Retina (tissue), 1 donor: ENCODE data around the gene FUT7.

Source experiments
- DNase-seq: peaks from one replicate; pipeline ENCODE4 v3.0.0-alpha.2; 2016

The FUT7 gene

GRCh38 chr9:137031904-137032640, at the start of gene FUT7:
Gene FUT7, minus strand, starts transcription at chr9:137032088. Its CDS starts 97 bp downstream, at chr9:137031991.
- DNase-seq = no peak

DNA sequence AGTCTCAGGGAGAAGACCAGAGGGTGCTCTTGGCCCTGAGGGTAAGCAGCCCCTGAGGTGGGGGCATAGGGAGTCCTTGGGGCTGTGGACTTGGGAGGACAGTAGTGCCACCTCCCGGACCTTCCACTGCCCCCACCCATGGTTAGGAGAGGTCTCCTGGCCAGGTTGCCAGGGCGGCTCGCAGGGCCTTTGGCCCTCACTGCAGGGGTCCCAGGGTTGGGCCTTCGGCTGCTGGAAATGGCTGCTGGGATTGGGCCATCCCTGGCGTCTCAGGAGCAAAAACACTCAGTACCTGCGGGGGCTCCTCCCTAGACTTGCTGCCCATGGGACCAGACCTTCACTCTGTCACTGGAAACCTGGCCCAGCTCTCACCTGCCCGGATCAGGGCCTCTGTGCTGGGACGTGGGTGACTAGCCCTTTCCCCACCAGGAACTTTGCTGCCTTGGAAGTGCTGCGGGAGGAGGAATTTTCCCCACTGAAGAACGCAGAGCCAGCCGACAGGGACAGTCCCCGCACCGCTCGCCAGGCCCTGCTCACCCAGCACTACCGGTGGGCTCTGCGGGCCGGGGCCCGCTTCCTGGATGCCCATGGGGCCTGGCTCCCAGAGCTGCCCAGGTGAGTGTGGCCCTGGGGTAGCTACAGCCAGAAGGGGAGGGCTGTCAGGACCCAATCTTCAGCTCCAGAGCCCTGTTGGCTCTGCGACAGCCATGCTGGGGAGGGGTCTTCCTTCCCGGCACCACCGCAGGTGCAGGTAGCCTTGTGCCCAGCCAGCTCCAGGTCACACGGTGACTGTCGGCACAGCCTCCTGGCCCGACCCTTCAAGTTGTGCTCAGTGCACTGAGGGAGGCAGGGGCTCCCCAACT, 48.6 kb upstream of the FUT7 start:
- DNase-seq = no peak

DNA sequence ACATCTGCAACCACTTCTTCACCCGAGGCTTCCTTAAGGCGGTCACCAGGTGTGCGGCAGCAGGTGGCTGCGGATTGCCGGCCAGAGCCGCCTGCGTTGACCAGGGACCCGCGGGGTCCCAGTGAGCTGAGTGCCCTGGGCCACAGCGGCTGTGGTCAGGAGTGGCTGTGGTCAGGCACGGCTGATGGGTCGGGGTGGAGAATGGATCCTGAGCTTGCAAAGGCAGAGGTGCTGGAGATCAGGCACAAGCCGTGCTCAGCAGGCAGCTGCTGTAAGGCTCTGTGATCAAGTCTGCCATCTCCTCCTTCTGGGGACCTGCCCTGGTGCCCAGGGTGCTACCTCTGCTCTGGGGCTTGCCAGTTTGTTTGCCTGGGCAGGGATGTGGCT, 47.5 kb upstream of the FUT7 start:
- DNase-seq = no peak

- peak; percentile 28 for DNase-seq
These were observed 47.0 kb upstream of the FUT7 start for GRCh38 chr9:137078701-137079400.

GRCh38 chr9:137077758-137078693, 46.1 kb upstream of the FUT7 start:
- DNase-seq = no peak

DNA sequence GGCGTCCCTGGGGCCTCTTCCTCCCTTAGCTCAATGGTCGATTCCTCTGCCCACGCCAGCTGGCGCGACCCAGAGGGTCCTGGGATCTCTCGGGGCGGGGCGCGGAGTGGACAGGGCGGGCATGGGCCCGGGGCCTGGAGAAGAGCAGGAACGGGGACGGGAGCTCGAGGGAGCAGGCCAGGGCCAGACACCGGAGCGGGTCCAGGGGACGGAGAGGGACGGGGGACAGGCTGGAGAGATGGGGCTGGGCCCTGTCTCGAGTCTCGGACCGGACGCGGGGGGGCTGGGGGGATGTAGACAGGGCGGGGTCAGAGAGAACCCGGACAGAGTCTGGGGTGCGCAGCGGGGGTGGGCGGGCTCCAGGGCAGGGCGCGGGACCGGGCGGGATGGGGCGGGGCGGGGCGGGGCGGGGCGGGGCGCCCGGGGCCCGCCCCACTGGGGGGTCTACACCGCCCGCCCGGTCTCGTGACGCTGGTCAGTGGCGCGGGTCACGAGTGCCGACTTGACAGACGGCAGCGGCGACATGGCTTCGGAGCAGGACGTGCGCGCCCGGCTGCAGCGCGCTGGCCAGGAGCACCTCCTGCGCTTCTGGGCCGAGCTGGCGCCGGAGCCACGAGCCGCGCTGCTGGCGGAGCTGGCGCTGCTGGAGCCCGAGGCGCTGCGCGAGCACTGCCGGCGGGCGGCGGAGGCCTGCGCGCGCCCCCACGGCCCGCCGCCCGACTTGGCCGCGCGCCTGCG, 45.3 kb upstream of the FUT7 start, which contains the start of gene UAP1L1:
UAP1L1 (plus strand) TSS at position 508 of the 738 bp plus-strand sequence; CDS start at position 524, 16 bp downstream.
- no peak for DNase-seq

- DNase-seq = no peak
These were observed 44.7 kb upstream of the FUT7 start for GRCh38 chr9:137076636-137077009.

GRCh38 chr9:137075275-137075775, 43.4 kb upstream of the FUT7 start:
- DNase-seq = no peak

DNA sequence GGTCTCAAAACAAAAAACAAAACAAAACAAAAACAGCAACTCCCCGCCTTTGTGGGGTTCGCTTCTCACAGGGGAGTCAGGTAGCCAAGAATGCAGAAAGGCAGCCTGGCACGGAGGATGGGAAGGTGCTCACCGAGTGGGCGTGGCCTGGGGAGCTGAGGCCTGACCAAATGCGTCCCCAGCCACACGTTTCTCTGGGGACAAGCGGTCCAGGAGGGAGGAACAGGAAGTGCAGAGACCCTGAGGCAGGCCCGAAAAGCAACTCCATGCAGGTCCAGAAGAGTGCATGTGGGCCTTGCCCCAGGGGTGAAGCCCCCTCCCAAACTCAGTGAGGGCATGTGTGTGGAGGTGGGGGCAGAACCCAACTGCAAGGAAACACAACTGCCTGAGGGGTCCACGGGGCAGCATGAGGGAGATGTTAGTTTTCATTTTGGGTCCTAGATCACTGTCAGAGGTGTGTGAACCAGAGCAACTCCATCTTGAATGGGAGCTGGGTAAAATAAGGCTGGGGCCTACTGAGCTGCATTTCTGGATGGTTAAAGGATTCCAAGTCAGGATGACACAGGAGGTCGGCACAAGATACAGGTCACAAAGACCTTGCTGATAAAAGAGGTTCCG, 42.9 kb upstream of the FUT7 start:
- DNase-seq = no peak

DNA sequence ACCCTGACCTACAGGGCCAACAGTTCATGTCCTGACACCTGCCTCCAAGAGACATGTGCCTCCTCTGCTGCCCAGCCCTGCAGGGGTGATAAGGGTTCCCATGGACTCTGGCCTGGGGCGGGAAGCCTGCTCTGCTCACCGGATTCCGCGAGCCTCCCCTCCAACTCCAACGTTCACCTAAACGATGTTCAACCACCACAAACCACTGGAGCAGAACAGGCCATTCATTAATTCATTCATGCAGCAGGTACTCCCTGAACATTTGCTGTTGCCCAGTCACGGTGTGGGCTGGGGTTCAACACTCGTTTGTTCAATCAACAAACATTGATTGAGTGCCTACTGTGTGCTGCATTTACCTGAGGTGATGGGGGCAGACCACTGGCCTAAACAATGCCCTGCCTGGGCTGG, 42.1 kb upstream of the FUT7 start:
- no peak for DNase-seq

- DNase-seq = no peak
These were observed 39.4 kb upstream of the FUT7 start for GRCh38 chr9:137071282-137071681.

GRCh38 chr9:137070906-137071275, 39.0 kb upstream of the FUT7 start:
- no peak for DNase-seq

DNA sequence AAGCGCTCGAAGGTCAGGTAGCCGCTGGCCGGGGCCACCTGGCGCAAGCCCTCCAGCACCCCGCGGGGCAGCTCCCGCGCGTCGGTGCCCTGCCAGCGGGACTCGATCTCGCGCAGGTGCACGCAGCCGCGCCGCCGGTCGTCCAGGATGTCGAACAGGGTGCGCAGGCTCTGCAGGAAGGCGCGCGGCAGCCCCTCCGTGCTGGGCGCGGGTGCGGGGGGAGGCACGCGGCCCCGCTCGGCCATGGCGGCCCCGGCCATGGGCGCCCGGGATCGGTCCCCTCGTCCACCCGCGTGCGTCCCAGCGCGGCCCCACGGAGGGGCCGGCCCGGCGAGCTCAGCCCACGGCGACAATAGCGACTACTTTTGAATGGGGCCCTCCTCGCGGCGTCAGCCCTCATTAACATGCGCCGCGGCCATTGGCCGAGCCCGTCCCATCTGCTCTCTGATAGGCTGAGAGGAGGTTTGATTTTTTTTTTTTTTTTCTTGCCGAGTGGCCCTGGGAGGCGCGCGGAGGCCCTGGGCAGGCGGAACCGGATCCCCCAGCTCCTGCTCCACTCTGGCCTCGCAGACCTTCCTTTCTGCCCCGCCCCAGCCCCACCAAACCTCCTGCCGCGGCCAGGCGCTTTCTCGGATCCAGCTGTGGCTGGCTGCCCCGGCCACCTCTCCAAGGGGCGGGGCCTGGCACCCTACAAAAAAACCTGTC, 38.5 kb upstream of the FUT7 start, which contains the start of gene SAPCD2:
SAPCD2 (minus strand) TSS at position 357 of the 705 bp plus-strand sequence; CDS start at position 260, 97 bp downstream.
- DNase-seq = peak; percentile 92

DNA sequence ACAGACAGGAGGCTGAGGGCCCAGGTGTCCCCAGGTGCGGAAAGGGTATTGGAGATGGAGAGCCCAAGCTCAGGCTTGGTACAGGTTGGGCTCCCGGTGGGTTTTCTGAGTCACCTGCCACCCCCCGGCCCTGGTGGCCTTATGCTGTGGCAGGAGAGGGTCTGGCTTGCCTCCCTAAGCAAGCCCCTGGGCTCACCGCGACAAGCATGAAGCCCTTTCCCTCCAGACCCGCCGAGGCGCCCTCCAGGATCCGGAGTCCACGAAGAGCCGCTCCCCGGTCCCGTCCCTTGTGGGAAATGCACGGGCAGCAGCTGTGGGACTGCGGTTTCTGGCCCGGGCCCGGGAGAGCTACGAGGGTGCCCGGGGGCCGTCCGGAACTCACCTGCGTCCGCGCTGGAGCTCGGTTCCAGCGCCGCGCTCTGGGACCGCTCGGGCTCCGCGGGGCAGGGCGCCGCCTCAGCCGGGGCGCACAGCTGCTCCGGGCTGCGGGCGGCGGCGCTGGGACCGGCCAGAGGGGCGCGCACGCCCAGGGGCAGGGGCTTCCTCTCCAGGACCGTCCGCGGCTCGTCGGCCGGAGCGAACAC, 37.7 kb upstream of the FUT7 start:
- no peak for DNase-seq

GRCh38 chr9:137068539-137069507, 36.9 kb upstream of the FUT7 start:
- DNase-seq = no peak

GRCh38 chr9:137067860-137068538, 36.1 kb upstream of the FUT7 start:
- DNase-seq = peak; percentile 75

GRCh38 chr9:137066096-137066861, 34.4 kb upstream of the FUT7 start:
- no peak for DNase-seq
